ENCODE results near the gene DAPK1. TPM values are rescaled to one million over a fixed set of nuclear protein-coding genes. Genes with fewer than 3 reads are reported as not detected.

Gene DAPK1
- total and polyA plus RNA-seq, 2 donors, result 28.1 to 35.5 TPM

GRCh38 chr9:87704342-87704741 is 206.7 kb downstream of the DAPK1 start:
- Histone ChIP-seq H3K27ac (ENCODE audit: low read depth in 1 of 2, low read length in 1 of 2) (no peak overlapping the region), H3K9me3 (ENCODE audit: control insufficient read depth in 2 of 2, insufficient read depth in 1 of 2, low read length in 1 of 2) (no peaks in the 10 kb centered on the region), H3K4me3 (ENCODE audit: low read length in 2 of 2) (no peak overlapping the region), H3K4me1 (ENCODE audit: control insufficient read depth in 2 of 2, insufficient read depth in 2 of 2, low read length in 2 of 2) (peaks cover 0 to 6% of the 10 kb centered on the region in 2 donors), H3K36me3 (ENCODE audit: control insufficient read depth in 2 of 2, insufficient read depth in 2 of 2, low read length in 1 of 2) (peaks cover 57 to 75% of the 10 kb centered on the region in 2 donors), H3K27me3 (ENCODE audit: control insufficient read depth in 2 of 2, insufficient read depth in 1 of 2, low read length in 1 of 2) (no peaks in the 10 kb centered on the region)
- DNase-seq (ENCODE audit: low read depth in 6 of 9, low spot score in 9 of 9), result no peak
- WGBS, result 89% methylated on average over 6 of the region's 6 CpGs

- H3K27ac ChIP-seq (ENCODE audit: low read depth in 1 of 2, low read length in 1 of 2), result no peak overlapping the region
- 96% methylated on average over 39 of the region's 39 CpGs for WGBS
- no peak overlapping the region for H3K4me3 ChIP-seq (ENCODE audit: low read length in 2 of 2)
- no peaks in the 10 kb centered on the region for H3K27me3 ChIP-seq (ENCODE audit: control insufficient read depth in 2 of 2, insufficient read depth in 1 of 2, low read length in 1 of 2)
- DNase-seq (ENCODE audit: low read depth in 6 of 9, low spot score in 9 of 9), result no peak
- H3K4me1 ChIP-seq (ENCODE audit: control insufficient read depth in 2 of 2, insufficient read depth in 2 of 2, low read length in 2 of 2), result peaks cover 0 to 17% of the 10 kb centered on the region in 2 donors
- peaks cover 51 to 68% of the 10 kb centered on the region in 2 donors for H3K36me3 ChIP-seq (ENCODE audit: control insufficient read depth in 2 of 2, insufficient read depth in 2 of 2, low read length in 1 of 2)
- H3K9me3 ChIP-seq (ENCODE audit: control insufficient read depth in 2 of 2, insufficient read depth in 1 of 2, low read length in 1 of 2), result no peaks in the 10 kb centered on the region
Measured at GRCh38 chr9:87706066-87706739, 208.5 kb downstream of the DAPK1 start.

- H3K27me3 ChIP-seq (ENCODE audit: control insufficient read depth in 2 of 2, insufficient read depth in 1 of 2, low read length in 1 of 2), result no peaks in the 10 kb centered on the region
- peaks cover 0 to 19% of the 10 kb centered on the region in 2 donors for H3K4me1 ChIP-seq (ENCODE audit: control insufficient read depth in 2 of 2, insufficient read depth in 2 of 2, low read length in 2 of 2)
- 86% methylated on average over 6 of the region's 6 CpGs for WGBS
- H3K27ac ChIP-seq (ENCODE audit: low read depth in 1 of 2, low read length in 1 of 2), result peak overlapping the region in 1 of 2 donors; percentile 26
- H3K4me3 ChIP-seq (ENCODE audit: low read length in 2 of 2), result no peak overlapping the region
- H3K9me3 ChIP-seq (ENCODE audit: control insufficient read depth in 2 of 2, insufficient read depth in 1 of 2, low read length in 1 of 2), result no peaks in the 10 kb centered on the region
- peaks cover 40 to 55% of the 10 kb centered on the region in 2 donors for H3K36me3 ChIP-seq (ENCODE audit: control insufficient read depth in 2 of 2, insufficient read depth in 2 of 2, low read length in 1 of 2)
- no peak for DNase-seq (ENCODE audit: low read depth in 6 of 9, low spot score in 9 of 9)
Measured at GRCh38 chr9:87707805-87708506, 210.3 kb downstream of the DAPK1 start.

GRCh38 chr9:87708546-87708945 is 210.9 kb downstream of the DAPK1 start:
- Histone ChIP-seq H3K36me3 (ENCODE audit: control insufficient read depth in 2 of 2, insufficient read depth in 2 of 2, low read length in 1 of 2) (peaks cover 34 to 50% of the 10 kb centered on the region in 2 donors), H3K27me3 (ENCODE audit: control insufficient read depth in 2 of 2, insufficient read depth in 1 of 2, low read length in 1 of 2) (no peaks in the 10 kb centered on the region), H3K4me1 (ENCODE audit: control insufficient read depth in 2 of 2, insufficient read depth in 2 of 2, low read length in 2 of 2) (peaks cover 0 to 19% of the 10 kb centered on the region in 2 donors), H3K27ac (ENCODE audit: low read depth in 1 of 2, low read length in 1 of 2) (peak overlapping the region in 1 of 2 donors; percentile 40), H3K4me3 (ENCODE audit: low read length in 2 of 2) (no peak overlapping the region), H3K9me3 (ENCODE audit: control insufficient read depth in 2 of 2, insufficient read depth in 1 of 2, low read length in 1 of 2) (no peaks in the 10 kb centered on the region)
- 90% methylated on average over 5 of the region's 5 CpGs for whole genome bisulfite sequencing
- DNase-seq (ENCODE audit: low read depth in 6 of 9, low spot score in 9 of 9), result no peak

GRCh38 chr9:87708986-87709728 is 211.5 kb downstream of the DAPK1 start:
- Histone ChIP-seq H3K4me1 (ENCODE audit: control insufficient read depth in 2 of 2, insufficient read depth in 2 of 2, low read length in 2 of 2) (peaks cover 0 to 19% of the 10 kb centered on the region in 2 donors), H3K9me3 (ENCODE audit: control insufficient read depth in 2 of 2, insufficient read depth in 1 of 2, low read length in 1 of 2) (no peaks in the 10 kb centered on the region), H3K4me3 (ENCODE audit: low read length in 2 of 2) (no peak overlapping the region), H3K27me3 (ENCODE audit: control insufficient read depth in 2 of 2, insufficient read depth in 1 of 2, low read length in 1 of 2) (no peaks in the 10 kb centered on the region), H3K36me3 (ENCODE audit: control insufficient read depth in 2 of 2, insufficient read depth in 2 of 2, low read length in 1 of 2) (peaks cover 30 to 43% of the 10 kb centered on the region in 2 donors), H3K27ac (ENCODE audit: low read depth in 1 of 2, low read length in 1 of 2) (peak overlapping the region in 1 of 2 donors; percentile 71)
- peak in 4 of 9 donors; percentile 19 to 70 (median 28) for DNase-seq (ENCODE audit: low read depth in 6 of 9, low spot score in 9 of 9)
- WGBS, result 82% methylated on average over 7 of the region's 7 CpGs

GRCh38 chr9:87710443-87710842 is 212.8 kb downstream of the DAPK1 start:
- DNase-seq (ENCODE audit: low read depth in 6 of 9, low spot score in 9 of 9), result no peak
- WGBS, result 98% methylated on average over 5 of the region's 5 CpGs
- H3K27me3 ChIP-seq (ENCODE audit: control insufficient read depth in 2 of 2, insufficient read depth in 1 of 2, low read length in 1 of 2), result no peaks in the 10 kb centered on the region

GRCh38 chr9:87711857-87712800 is 214.5 kb downstream of the DAPK1 start:
- Histone ChIP-seq H3K27ac (ENCODE audit: low read depth in 1 of 2, low read length in 1 of 2) (peak overlapping the region in 1 of 2 donors; percentile 56), H3K9me3 (ENCODE audit: control insufficient read depth in 2 of 2, insufficient read depth in 1 of 2, low read length in 1 of 2) (no peaks in the 10 kb centered on the region), H3K4me1 (ENCODE audit: control insufficient read depth in 2 of 2, insufficient read depth in 2 of 2, low read length in 2 of 2) (peaks cover 0 to 19% of the 10 kb centered on the region in 2 donors), H3K4me3 (ENCODE audit: low read length in 2 of 2) (no peak overlapping the region), H3K36me3 (ENCODE audit: control insufficient read depth in 2 of 2, insufficient read depth in 2 of 2, low read length in 1 of 2) (peaks cover 9 to 21% of the 10 kb centered on the region in 2 donors), H3K27me3 (ENCODE audit: control insufficient read depth in 2 of 2, insufficient read depth in 1 of 2, low read length in 1 of 2) (no peaks in the 10 kb centered on the region)
- no peak for DNase-seq (ENCODE audit: low read depth in 6 of 9, low spot score in 9 of 9)
- WGBS, result 84% methylated on average over 9 of the region's 9 CpGs

More at GRCh38 chr9:87710443-87710842, 212.8 kb downstream of the DAPK1 start:
- H3K4me3 ChIP-seq (ENCODE audit: low read length in 2 of 2), result no peak overlapping the region
- H3K9me3 ChIP-seq (ENCODE audit: control insufficient read depth in 2 of 2, insufficient read depth in 1 of 2, low read length in 1 of 2), result no peaks in the 10 kb centered on the region
- H3K36me3 ChIP-seq (ENCODE audit: control insufficient read depth in 2 of 2, insufficient read depth in 2 of 2, low read length in 1 of 2), result peaks cover 23 to 37% of the 10 kb centered on the region in 2 donors
- peak overlapping the region in 1 of 2 donors; percentile 43 for H3K27ac ChIP-seq (ENCODE audit: low read depth in 1 of 2, low read length in 1 of 2)
- peaks cover 0 to 19% of the 10 kb centered on the region in 2 donors for H3K4me1 ChIP-seq (ENCODE audit: control insufficient read depth in 2 of 2, insufficient read depth in 2 of 2, low read length in 2 of 2)

GRCh38 chr9:87712801-87713277 is 215.2 kb downstream of the DAPK1 start:
- H3K36me3 ChIP-seq (ENCODE audit: control insufficient read depth in 2 of 2, insufficient read depth in 2 of 2, low read length in 1 of 2), result peaks cover 3 to 15% of the 10 kb centered on the region in 2 donors
- DNase-seq (ENCODE audit: low read depth in 6 of 9, low spot score in 9 of 9), result no peak
- H3K9me3 ChIP-seq (ENCODE audit: control insufficient read depth in 2 of 2, insufficient read depth in 1 of 2, low read length in 1 of 2), result no peaks in the 10 kb centered on the region
- H3K27me3 ChIP-seq (ENCODE audit: control insufficient read depth in 2 of 2, insufficient read depth in 1 of 2, low read length in 1 of 2), result no peaks in the 10 kb centered on the region
- 97% methylated on average over 6 of the region's 6 CpGs for WGBS
- no peak overlapping the region for H3K4me3 ChIP-seq (ENCODE audit: low read length in 2 of 2)
- peaks cover 0 to 19% of the 10 kb centered on the region in 2 donors for H3K4me1 ChIP-seq (ENCODE audit: control insufficient read depth in 2 of 2, insufficient read depth in 2 of 2, low read length in 2 of 2)
- H3K27ac ChIP-seq (ENCODE audit: low read depth in 1 of 2, low read length in 1 of 2), result no peak overlapping the region

All from thymus (tissue), 11 donors.